Right lobe of liver (tissue), 6 donors: ENCODE data around the gene PDCD6IP. TPM values are rescaled to one million over a fixed set of nuclear protein-coding genes. Genes with fewer than 3 reads are reported as not detected.
"Not testable (repeated sequence)": the region's sequence is repeated elsewhere in the genome, so short reads cannot be mapped to it uniquely, and the experiment has no call there.

Source experiments
- ATAC-seq, 4 donors: fragments of 200-7000 bp; cut with Tn5 transposase; one replicate each; pipeline ENCODE4 v1.9.1; 2020; ENCODE audit warnings: mild to moderate bottlenecking in 4 of 4, moderate library complexity in 4 of 4
- DNase-seq, 3 donors: peaks; one replicate each; pipeline ENCODE4 v3.0.0-alpha.2; 2020
- H3K27ac ChIP-seq, 3 donors: fragments of 200-600 bp; one replicate each; pipeline ENCODE4 v1.8.0; 2022
- H3K27me3 ChIP-seq, 2 donors: fragments of 200-600 bp; one replicate each; pipeline ENCODE4 v1.8.0; 2022
- H3K36me3 ChIP-seq, 4 donors: fragments of 200-600 bp; sonication (generic) in 1 of 4; one replicate each; pipeline versions ENCODE4 v1.5.1 to v1.8.0; 2017 to 2022; ENCODE audit warnings: control low read depth in 1 of 4
- H3K4me1 ChIP-seq, 4 donors: fragments of 200-600 bp; sonication (generic) in 1 of 4; one replicate each; pipeline versions ENCODE4 v1.5.1 to v1.8.0; 2017 to 2022; ENCODE audit warnings: control low read depth in 1 of 4
- H3K4me3 ChIP-seq, 3 donors: fragments of 200-600 bp; one replicate each; pipeline ENCODE4 v1.8.0; 2022
- H3K9me3 ChIP-seq, 4 donors: fragments of 200-600 bp; sonication (generic) in 1 of 4; one replicate each; pipeline versions ENCODE4 v1.5.1 to v1.8.0; 2017 to 2022; ENCODE audit warnings: control low read depth in 1 of 4
- POLR2A ChIP-seq: fragments of 450-650 bp; IDR thresholded peaks from one replicate; pipeline ENCODE4 v1.6.1; 2017; ENCODE audit warnings: antibody characterized with exemption, mild to moderate bottlenecking
- WGBS: methylation state at CpG from one replicate; pipeline ENCODE4 v1.1.6; 2018; ENCODE audit warnings: low coverage, low lambda C conversion rate; ENCODE audit not compliant: insufficient coverage; ENCODE audit errors: missing lambda C conversion rate; 5-methylcytosine and 5-hydroxymethylcytosine counted together
- intact Hi-C, 2 donors: fragments of 100-400 bp; cut with DNase I; formaldehyde crosslinking; loops; one replicate each; pipeline versions ENCODE4 v1.11.2 to v1.14.1; 2022
- total RNA-seq, 6 experiments: library from RNA; depleted of rRNA in 2 of 6; stranded (reverse); fragments of >200 nt in 2 of 6; fragmentation: NEBNext Ultra II Directional in 3 of 6; extraction: Animal tissue kit (Norgen Biotek cat#: 25700) in 3 of 6; gene quantifications; one replicate each; pipeline versions ENCODE4 v1.1.0 to v1.2.4, GENCODE V29; 2016 to 2023
- TF ChIP-seq, protein P1 (sequence below), 4 donors: fragments of 200-600 bp in 3 of 4; fragments of 450-650 bp in 1 of 4; IDR thresholded peaks; one replicate each; pipeline versions ENCODE4 v1.5.1 to v1.8.0; 2016 to 2022; ENCODE audit warnings: antibody characterized with exemption in 4 of 4, mild to moderate bottlenecking in 2 of 4
- donor health status: DM: no; HTN: yes; CAD: no.
- donor health status: DM: no; HTN: no; CAD: no.
- donor health status: DM: no; HTN: no; CAD: no.
- donor health status: DM: no; HTN: yes; CAD: no.
- donor health status: DM: no; HTN: yes; CAD: no.

Gene PDCD6IP
- total RNA-seq, 6 experiments from 2014 or later: 83.0 to 140 (median 116) TPM

DNA sequence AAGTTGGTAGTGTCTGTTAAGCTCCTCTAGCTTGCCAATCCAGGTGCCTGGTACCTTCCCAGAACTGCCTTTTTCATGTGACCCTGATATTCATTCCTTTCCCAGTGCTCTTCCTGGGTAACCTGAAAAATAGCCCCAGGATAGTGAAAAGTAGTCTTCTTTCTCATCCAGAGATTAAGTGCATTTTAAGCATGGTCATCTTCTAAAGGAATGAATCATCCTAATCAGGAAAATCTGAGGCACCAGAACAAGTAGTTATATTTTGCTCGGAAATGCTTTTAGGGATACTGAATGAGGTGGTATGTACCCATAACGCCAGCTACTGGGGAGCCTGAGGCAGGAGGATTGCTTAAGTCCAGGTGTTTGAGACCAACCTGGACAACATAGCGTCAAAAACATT, 23.1 kb upstream of the PDCD6IP start:
- 78% methylated on average over 3 of the region's 3 CpGs for WGBS
- no peaks in the 10 kb centered on the region for H3K36me3 ChIP-seq
- DNase-seq (no peak), ATAC-seq (no peak)
- intact Hi-C loops: no loop called here
- no peak overlapping the region for H3K4me3 ChIP-seq
- H3K27me3 ChIP-seq: no peaks in the 10 kb centered on the region
- TF ChIP-seq, protein P1, sequence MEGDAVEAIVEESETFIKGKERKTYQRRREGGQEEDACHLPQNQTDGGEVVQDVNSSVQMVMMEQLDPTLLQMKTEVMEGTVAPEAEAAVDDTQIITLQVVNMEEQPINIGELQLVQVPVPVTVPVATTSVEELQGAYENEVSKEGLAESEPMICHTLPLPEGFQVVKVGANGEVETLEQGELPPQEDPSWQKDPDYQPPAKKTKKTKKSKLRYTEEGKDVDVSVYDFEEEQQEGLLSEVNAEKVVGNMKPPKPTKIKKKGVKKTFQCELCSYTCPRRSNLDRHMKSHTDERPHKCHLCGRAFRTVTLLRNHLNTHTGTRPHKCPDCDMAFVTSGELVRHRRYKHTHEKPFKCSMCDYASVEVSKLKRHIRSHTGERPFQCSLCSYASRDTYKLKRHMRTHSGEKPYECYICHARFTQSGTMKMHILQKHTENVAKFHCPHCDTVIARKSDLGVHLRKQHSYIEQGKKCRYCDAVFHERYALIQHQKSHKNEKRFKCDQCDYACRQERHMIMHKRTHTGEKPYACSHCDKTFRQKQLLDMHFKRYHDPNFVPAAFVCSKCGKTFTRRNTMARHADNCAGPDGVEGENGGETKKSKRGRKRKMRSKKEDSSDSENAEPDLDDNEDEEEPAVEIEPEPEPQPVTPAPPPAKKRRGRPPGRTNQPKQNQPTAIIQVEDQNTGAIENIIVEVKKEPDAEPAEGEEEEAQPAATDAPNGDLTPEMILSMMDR (IDR thresholded peaks at IDR 0.05): no peak
- no peak for TF ChIP-seq POLR2A
- no peaks in the 10 kb centered on the region for H3K4me1 ChIP-seq
- no peak overlapping the region for H3K27ac ChIP-seq
- no peaks in the 10 kb centered on the region for H3K9me3 ChIP-seq

DNA sequence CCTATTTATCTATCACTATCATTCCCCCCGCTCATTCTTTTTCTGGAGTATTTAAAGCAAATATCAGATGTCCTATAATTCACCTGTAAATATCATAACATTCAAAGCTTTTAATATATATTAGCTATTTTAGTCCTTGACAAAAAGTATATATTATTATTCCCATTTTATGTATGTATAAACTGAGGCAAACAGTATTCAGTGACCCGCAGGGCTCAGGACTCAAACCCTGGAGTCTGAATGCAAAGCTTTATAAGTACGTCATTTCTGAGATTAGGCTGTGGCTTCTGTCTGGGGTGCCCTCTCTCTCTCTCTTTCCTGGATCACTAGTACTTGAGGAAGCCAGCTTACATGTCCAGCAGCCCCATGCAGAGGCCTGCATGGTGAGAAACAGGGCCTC, 20.4 kb upstream of the PDCD6IP start:
- 92% methylated on average over 3 of the region's 3 CpGs for WGBS
- no peaks in the 10 kb centered on the region for H3K36me3 ChIP-seq
- no peak for DNase-seq
- ATAC-seq: no peak
- H3K4me3 ChIP-seq: no peak overlapping the region
- H3K27ac ChIP-seq: no peak overlapping the region
- no peak for TF ChIP-seq POLR2A
- TF ChIP-seq, protein P1 (IDR thresholded peaks at IDR 0.05): no peak
- no peaks in the 10 kb centered on the region for H3K27me3 ChIP-seq
- no peaks in the 10 kb centered on the region for H3K4me1 ChIP-seq
- no peaks in the 10 kb centered on the region for H3K9me3 ChIP-seq
- intact Hi-C loops: no loop called here

DNA sequence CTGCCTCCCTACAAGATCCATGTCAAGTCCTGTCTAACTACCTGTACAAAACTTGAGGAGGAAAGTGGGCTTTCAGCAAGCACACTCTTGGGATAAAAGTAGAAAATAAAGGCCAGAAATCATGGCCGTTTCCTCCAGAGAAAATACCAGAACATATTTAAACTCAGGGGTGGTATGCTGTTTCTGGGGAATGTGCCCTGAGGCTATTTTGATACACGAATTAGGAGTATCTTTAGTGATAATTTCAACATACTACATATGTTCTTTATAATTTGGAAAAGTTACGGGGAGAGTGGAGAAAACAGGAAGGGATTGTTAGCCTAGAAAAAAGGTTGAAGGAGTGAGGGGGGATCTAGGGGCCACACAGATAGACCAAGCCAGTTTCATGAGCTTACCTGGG, 18.7 kb upstream of the PDCD6IP start:
- whole genome bisulfite sequencing: 60% methylated on average over 3 of the region's 3 CpGs
- Histone ChIP-seq H3K4me1 (no peaks in the 10 kb centered on the region), H3K27ac (no peak overlapping the region), H3K4me3 (no peak overlapping the region), H3K9me3 (no peaks in the 10 kb centered on the region), H3K27me3 (no peaks in the 10 kb centered on the region), H3K36me3 (no peaks in the 10 kb centered on the region)
- ATAC-seq (no peak), DNase-seq (no peak)
- intact Hi-C loops: loop anchor here (10.0 kb wide), 1 partner anchor 145 kb away; no protein-coding TSS in a partner anchor
- TF ChIP-seq POLR2A: no peak
- TF ChIP-seq, protein P1 (IDR thresholded peaks at IDR 0.05): no peak

DNA sequence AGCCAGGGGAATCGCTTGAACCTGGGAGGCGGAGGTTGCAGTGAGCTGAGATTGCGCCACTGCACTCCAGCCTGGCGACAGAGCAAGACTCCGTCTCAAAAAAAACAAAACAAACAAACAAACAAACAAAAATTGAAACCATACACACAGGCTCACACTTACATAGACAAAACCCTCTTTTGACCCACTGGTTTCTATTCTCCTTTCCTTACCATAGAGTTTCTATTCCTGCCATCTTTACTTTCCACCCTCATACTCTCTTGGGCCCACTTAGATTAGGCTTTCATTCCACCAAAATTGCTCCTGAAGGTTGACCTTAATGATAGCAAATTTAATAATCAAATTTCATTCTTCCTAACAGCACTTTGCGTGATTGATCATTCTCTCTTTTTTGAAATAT, 17.0 kb upstream of the PDCD6IP start:
- not testable (repeated sequence) for ATAC-seq, H3K9me3 ChIP-seq, H3K4me3 ChIP-seq, H3K27me3 ChIP-seq, H3K36me3 ChIP-seq, H3K27ac ChIP-seq, DNase-seq, H3K4me1 ChIP-seq
- intact Hi-C loops: loop anchor here (10.0 kb wide), 1 partner anchor 147 kb away; no protein-coding TSS in a partner anchor
- WGBS: 80% methylated on average over 5 of the region's 6 CpGs

DNA sequence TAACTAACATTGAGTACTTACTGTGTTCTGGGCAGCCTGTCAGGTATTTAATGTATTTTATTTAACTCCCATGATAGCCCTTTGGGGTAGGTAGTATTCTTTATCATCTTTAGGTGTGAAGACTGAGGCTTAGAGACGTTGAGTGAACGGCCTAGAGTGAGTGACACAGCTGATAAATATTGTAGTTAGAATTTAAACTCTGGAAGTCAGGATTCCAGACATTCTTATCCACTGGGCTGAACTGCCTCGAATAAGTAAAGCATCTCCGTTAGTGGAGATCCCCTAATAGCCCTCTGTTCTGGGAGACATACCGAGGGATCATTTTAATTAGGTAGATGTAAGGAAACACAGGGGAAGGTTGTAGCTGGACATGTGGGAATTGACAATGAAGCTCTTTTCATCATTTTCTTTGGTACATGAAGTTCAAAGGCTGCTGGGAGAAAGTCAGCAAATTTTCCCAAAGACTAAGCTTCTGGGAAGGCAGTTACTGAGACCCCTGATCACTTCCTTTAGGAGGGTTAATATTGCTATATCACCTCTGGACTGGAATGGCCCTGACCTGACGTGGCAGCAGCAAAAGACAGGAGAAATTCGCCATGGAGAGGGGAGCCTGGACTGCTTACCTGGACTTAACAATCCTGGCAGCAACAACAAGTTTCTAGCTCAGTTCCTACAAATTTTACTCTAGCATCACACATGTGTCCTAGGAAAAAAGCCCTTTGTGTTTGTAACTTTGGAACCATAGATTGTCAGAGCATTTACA, 11.7 kb upstream of the PDCD6IP start:
- WGBS: 50% methylated on average over 7 of the region's 7 CpGs
- TF ChIP-seq, protein P1 (IDR thresholded peaks at IDR 0.05): no peak
- no peak for TF ChIP-seq POLR2A
- no peak for ATAC-seq

More for the DNA sequence above, 11.7 kb upstream of the PDCD6IP start:
- no peaks in the 10 kb centered on the region for H3K36me3 ChIP-seq
- peaks cover 0 to 8% (median 0%) of the 10 kb centered on the region in 4 donors for H3K4me1 ChIP-seq
- no peaks in the 10 kb centered on the region for H3K27me3 ChIP-seq
- DNase-seq: no peak
- intact Hi-C loops: loop anchor here (10.0 kb wide), 1 partner anchor 152 kb away; no protein-coding TSS in a partner anchor
- H3K27ac ChIP-seq: no peak overlapping the region
- no peaks in the 10 kb centered on the region for H3K9me3 ChIP-seq
- peak overlapping the region in 1 of 3 donors; percentile 8 for H3K4me3 ChIP-seq
